Esophagus muscularis mucosa (tissue), 4 donors: ENCODE data around the gene SLC25A41. TPM values are rescaled to one million over a fixed set of nuclear protein-coding genes. Genes with fewer than 3 reads are reported as not detected.

Experiments used
- DNase-seq: peaks from one replicate; pipeline ENCODE4 v3.0.0-alpha.2; 2017; ENCODE audit errors: extremely low spot score
- H3K27ac ChIP-seq, 4 donors: fragments of 200-600 bp; sonication (generic); replicated peaks in 1 of 4; 1 replicate in 3 of 4; 2 replicates in 1 of 4; pipeline ENCODE4 v1.5.1; 2016 to 2019; ENCODE audit warnings: mild to moderate bottlenecking in 1 of 4
- H3K27me3 ChIP-seq, 4 donors: fragments of 200-600 bp; sonication (generic); one replicate each; pipeline versions ENCODE4 v1.5.1 to v1.6.0; 2016 to 2019
- H3K36me3 ChIP-seq, 4 donors: fragments of 200-600 bp; sonication (generic); one replicate each; pipeline ENCODE4 v1.5.1; 2016 to 2019
- H3K4me1 ChIP-seq, 4 donors: fragments of 200-600 bp; sonication (generic); one replicate each; pipeline ENCODE4 v1.5.1; 2016 to 2019
- H3K4me3 ChIP-seq, 4 donors: fragments of 200-600 bp; sonication (generic); 1 replicate in 2 of 4; 2 replicates in 2 of 4; pipeline ENCODE4 v1.5.1; 2016 to 2019; ENCODE audit warnings: mild to moderate bottlenecking in 4 of 4, moderate library complexity in 1 of 4
- H3K9me3 ChIP-seq, 4 donors: fragments of 200-600 bp; sonication (generic); 1 replicate in 3 of 4; 2 replicates in 1 of 4; pipeline ENCODE4 v1.5.1; 2016 to 2019
- EP300 ChIP-seq: sonication (generic); formaldehyde crosslinking; IDR thresholded peaks from one replicate; pipeline ENCODE4 v1.6.1; 2017; ENCODE audit warnings: antibody characterized with exemption
- POLR2A ChIP-seq: fragments of 450-650 bp; IDR thresholded peaks from one replicate; pipeline ENCODE4 v1.6.1; 2017; ENCODE audit warnings: antibody characterized with exemption, moderate library complexity, mild to moderate bottlenecking, low read depth
- POLR2AphosphoS5 ChIP-seq, 2 donors: sonication (generic); formaldehyde crosslinking; IDR thresholded peaks; one replicate each; pipeline ENCODE4 v1.6.1; 2017; ENCODE audit warnings: antibody characterized with exemption in 2 of 2
- WGBS: methylation state at CpG from one replicate; pipeline ENCODE4 v1.1.5; 2018; 5-methylcytosine and 5-hydroxymethylcytosine counted together
- intact Hi-C: fragments of 100-400 bp; cut with DNase I; formaldehyde crosslinking; loops from one replicate; pipeline ENCODE4 v1.15.1; 2023
- total RNA-seq, 4 donors: library from RNA; depleted of rRNA; stranded (reverse); fragments of >200 nt; gene quantifications; one replicate each; pipeline versions ENCODE4 v1.1.0 to v1.2.1, GENCODE V29; 2016
- TF ChIP-seq, protein P1 (sequence below), 3 experiments: fragments of 200-600 bp in 2 of 3; fragments of 450-650 bp in 1 of 3; sonication (generic) in 2 of 3; IDR thresholded peaks; one replicate each; pipeline ENCODE4 v1.5.1; 2017 to 2019; ENCODE audit warnings: antibody characterized with exemption in 3 of 3, mild to moderate bottlenecking in 2 of 3, moderate library complexity in 1 of 3

SLC25A41 gene
- total RNA-seq, 4 donors from 2014 or later, result 0.32 to 2.4 (median 0.66) TPM; not detected in 1

DNA sequence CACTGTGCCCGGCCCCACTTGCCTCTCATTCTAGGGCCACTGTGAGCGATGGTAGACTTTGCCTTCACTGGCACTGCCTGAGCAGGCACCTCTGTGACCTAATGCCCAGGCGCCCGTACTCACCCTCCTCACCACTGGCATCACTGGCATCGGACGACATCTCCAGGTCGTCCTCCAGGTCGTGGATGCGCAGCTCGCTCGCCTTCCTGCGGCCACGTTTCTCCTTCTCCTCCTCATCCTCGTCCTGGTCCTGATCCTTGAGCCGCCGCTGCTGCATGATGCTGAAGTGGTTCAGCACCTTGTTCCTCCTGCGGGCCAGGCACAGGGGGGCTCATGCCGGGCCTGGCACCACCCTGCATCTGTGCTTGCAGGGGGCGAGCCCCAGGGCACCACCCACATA, 50.4 kb downstream of the SLC25A41 start:
- 92% methylated on average over 19 of the region's 19 CpGs for WGBS
- peaks cover 73 to 99% (median 94%) of the 10 kb centered on the region in 4 donors for H3K36me3 ChIP-seq
- H3K4me3 ChIP-seq, result no peak overlapping the region
- TF ChIP-seq POLR2AphosphoS5 (IDR thresholded peaks at IDR 0.05) (no peak), EP300 (no peak), POLR2A (no peak)
- TF ChIP-seq, protein P1, sequence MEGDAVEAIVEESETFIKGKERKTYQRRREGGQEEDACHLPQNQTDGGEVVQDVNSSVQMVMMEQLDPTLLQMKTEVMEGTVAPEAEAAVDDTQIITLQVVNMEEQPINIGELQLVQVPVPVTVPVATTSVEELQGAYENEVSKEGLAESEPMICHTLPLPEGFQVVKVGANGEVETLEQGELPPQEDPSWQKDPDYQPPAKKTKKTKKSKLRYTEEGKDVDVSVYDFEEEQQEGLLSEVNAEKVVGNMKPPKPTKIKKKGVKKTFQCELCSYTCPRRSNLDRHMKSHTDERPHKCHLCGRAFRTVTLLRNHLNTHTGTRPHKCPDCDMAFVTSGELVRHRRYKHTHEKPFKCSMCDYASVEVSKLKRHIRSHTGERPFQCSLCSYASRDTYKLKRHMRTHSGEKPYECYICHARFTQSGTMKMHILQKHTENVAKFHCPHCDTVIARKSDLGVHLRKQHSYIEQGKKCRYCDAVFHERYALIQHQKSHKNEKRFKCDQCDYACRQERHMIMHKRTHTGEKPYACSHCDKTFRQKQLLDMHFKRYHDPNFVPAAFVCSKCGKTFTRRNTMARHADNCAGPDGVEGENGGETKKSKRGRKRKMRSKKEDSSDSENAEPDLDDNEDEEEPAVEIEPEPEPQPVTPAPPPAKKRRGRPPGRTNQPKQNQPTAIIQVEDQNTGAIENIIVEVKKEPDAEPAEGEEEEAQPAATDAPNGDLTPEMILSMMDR (IDR thresholded peaks at IDR 0.05), result no peak
- H3K9me3 ChIP-seq, result no peaks in the 10 kb centered on the region
- intact Hi-C loops, result no loop called here
- peaks cover 0 to 7% (median 6%) of the 10 kb centered on the region in 4 donors for H3K4me1 ChIP-seq
- DNase-seq, result no peak
- H3K27ac ChIP-seq, result no peak overlapping the region
- H3K27me3 ChIP-seq, result no peaks in the 10 kb centered on the region

DNA sequence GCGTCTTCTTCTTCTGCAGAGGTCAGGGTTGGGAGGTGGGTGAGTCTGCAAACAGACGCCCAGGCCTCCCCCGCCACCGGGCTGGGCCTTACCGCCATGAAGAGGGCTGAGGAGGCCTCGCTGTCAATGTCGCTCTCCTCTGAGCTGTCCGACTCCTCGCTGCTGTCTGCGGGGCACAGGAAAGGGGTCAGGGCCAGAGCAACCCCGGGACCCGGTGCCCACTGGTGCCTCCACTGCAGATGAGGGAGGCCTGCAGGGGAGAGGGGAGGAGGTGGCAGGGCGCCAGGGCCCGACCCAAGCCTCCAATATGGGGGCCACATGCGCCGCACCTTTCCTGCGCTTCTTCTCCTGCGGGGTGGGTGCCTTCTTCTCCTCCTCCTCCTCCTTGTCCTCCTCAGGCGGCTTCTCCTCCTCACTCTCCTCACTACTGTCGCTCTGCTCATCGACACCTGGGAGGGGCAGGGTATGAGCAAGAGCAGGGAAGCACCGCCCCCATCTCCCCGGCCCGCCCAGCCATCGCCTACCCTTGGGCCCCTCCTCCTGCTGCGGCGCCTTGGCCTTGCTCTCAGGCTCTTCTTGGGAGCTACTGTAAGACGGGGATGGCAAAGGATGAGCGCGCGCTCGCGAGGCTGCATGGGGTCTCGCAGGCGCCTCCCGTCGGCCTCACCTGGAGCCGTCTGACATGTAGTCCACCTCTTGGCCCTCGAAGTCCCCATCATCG, 52.4 kb downstream of the SLC25A41 start:
- Histone ChIP-seq H3K4me3 (no peak overlapping the region), H3K27ac (no peak overlapping the region), H3K27me3 (no peaks in the 10 kb centered on the region), H3K9me3 (no peaks in the 10 kb centered on the region), H3K4me1 (peaks cover 0 to 27% (median 26%) of the 10 kb centered on the region in 4 donors), H3K36me3 (peaks cover 61 to 79% (median 74%) of the 10 kb centered on the region in 4 donors)
- TF ChIP-seq, protein P1 (IDR thresholded peaks at IDR 0.05), result no peak
- TF ChIP-seq EP300, result no peak
- TF ChIP-seq POLR2A, result no peak
- no peak for TF ChIP-seq POLR2AphosphoS5 (IDR thresholded peaks at IDR 0.05)
- intact Hi-C loops, result no loop called here
- 96% methylated on average over 35 of the region's 40 CpGs for WGBS
- DNase-seq, result no peak

DNA sequence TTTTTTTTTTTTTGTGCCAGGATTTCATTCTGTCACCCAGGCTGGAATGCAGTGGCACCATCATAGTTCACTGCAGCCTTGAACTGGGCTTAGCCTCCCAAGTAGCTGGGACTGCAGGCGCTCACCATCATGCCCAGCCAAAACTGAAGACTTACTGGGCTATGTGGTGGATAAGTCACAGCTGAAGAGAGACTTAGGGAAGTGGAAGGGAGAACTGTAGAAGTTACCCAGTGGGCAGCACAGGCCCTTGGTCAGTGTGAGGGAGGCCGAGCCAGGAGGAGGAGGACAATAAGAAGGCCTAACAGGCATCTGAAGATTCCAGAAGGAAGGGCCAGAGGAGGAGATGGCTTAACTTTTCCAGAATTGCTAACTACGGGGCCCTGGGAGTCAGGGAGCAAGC, 53.8 kb downstream of the SLC25A41 start:
- intact Hi-C loops, result no loop called here
- peaks cover 0 to 42% (median 36%) of the 10 kb centered on the region in 4 donors for H3K4me1 ChIP-seq
- peaks cover 58 to 74% (median 73%) of the 10 kb centered on the region in 4 donors for H3K36me3 ChIP-seq

DNA sequence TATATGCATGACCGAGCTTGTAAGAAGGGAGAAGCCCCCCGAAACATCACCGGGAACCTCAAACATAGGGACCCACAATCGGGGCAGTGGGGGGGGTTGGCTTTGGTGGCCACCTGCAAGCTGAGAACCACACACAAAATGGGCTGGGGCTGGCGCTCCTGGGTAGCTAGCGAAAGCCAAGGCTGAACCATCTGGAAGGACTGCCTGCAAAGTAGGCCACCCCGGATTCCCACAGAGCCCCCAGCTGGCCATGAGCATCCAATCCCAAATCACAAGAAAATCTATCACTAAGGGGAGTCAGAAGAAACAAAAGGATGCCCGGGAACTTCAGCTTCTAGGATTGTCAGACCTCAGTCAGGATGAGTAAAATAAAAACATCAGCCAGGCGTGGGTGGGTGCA, 55.1 kb downstream of the SLC25A41 start:
- TF ChIP-seq EP300 (no peak), POLR2A (no peak), POLR2AphosphoS5 (IDR thresholded peaks at IDR 0.05) (no peak)
- TF ChIP-seq, protein P1 (IDR thresholded peaks at IDR 0.05), result no peak
- 74% methylated on average over 9 of the region's 9 CpGs for WGBS
- peaks cover 45 to 66% (median 65%) of the 10 kb centered on the region in 4 donors for H3K36me3 ChIP-seq
- no peaks in the 10 kb centered on the region for H3K9me3 ChIP-seq
- H3K27me3 ChIP-seq, result no peaks in the 10 kb centered on the region
- H3K27ac ChIP-seq, result peak overlapping the region; percentile 56 to 80 (median 70)
- intact Hi-C loops, result no loop called here
- H3K4me3 ChIP-seq, result no peak overlapping the region
- DNase-seq, result no peak
- H3K4me1 ChIP-seq, result peaks cover 8 to 54% (median 48%) of the 10 kb centered on the region in 4 donors

More for the DNA sequence above, 53.8 kb downstream of the SLC25A41 start:
- WGBS, result 78% methylated on average over 3 of the region's 3 CpGs
- TF ChIP-seq POLR2A (no peak), EP300 (no peak), POLR2AphosphoS5 (IDR thresholded peaks at IDR 0.05) (no peak)
- TF ChIP-seq, protein P1 (IDR thresholded peaks at IDR 0.05), result no peak
- no peaks in the 10 kb centered on the region for H3K9me3 ChIP-seq
- no peak for DNase-seq
- no peak overlapping the region for H3K27ac ChIP-seq
- H3K27me3 ChIP-seq, result no peaks in the 10 kb centered on the region
- no peak overlapping the region for H3K4me3 ChIP-seq
